ENCODE data around the gene TNK1.
"Not testable (repeated sequence)": the region's sequence is repeated elsewhere in the genome, so short reads cannot be mapped to it uniquely, and the experiment has no call there.

Gene TNK1

DNA sequence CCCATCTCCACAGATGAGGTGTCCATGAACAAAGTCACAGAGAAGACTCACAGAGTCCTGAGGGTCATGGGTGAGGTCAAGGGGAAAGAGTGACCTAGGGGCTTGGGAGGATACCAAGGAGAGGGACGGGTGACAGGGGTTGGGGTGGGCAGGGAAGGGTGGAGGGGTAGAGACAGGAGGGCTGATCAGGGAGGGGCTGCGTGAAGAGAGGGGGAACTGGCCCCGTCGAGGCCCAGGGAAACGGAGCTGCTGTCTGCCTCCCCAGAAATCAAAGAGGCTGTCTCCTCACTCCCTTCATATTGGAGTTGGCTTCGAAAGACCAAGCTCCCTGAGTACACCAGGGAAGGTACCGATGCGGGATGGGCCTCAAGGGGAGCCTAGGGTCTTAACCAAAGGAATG lies 25.3 kb upstream of the TNK1 start:
- DNase-seq (ENCODE audit: low read depth) = no peak

DNA sequence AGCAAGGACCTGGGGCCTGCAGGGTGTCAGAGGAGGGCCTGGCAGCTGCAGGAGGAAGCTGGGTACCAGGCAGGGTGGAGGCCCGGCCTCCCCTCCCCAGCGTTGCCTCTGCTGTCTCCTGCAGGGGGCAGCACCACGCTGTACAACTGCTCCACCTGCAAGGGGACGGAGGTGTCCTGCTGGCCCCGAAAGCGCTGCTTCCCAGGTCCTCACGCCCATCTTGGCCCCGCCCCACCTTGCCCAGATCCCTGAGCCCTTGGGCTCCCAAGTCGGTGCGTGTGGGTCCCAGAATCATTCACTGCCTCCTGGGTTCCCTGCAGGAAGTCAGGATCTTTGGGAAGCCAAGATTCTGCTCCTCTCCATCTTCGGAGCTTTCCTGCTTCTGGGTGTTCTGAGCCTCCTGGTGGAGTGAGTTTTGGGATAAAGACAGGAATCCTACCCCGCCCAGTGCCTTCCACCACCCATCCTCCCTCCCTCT lies 24.8 kb upstream of the TNK1 start:
- DNase-seq (ENCODE audit: low read depth) = peak; percentile 74

- no peak for DNase-seq (ENCODE audit: low read depth)
These were observed 24.1 kb upstream of the TNK1 start for GRCh38 chr17:7356756-7357155.

DNA sequence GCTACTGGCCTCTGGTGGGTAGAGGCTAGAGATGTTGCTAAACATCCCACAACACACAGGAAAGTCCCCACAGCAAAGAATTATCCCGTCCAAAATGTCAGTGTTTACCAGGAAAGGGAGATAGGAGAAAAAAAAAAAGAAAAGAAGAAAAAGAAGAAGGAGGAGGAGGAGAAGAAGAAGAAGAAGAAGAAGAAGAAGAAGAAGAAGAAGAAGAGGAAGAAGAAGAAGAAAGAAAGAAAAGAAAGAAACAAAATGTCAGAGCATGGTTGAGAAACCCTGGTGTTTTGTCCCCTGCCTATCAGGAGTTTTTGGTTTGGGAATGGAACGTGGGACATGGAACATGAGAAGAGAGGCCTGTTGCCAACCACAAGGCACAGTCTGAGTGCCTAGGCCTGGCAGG lies 23.5 kb upstream of the TNK1 start:
- DNase-seq (ENCODE audit: low read depth) = no peak

GRCh38 chr17:7361906-7362305 lies 19.0 kb upstream of the TNK1 start:
- no peak for DNase-seq (ENCODE audit: low read depth)

DNA sequence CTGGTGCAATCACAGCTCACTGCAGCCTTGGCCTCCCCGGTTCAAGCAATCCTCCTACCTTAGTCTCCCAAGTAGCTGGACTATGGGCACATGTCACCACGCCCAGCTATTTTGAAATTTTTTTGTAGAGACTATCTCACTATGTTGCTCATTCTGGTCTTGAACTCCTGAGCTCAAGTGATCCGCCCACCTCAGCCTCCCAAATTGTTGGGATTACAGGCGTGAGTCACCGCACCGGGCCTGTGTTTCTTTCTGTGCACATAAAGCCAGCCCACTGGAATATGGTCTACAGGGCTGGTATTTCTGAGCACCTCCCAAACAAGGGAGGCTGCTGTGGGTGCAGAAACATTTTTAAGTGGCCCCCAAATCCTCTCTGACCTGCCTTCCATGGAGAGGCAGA lies 17.6 kb upstream of the TNK1 start:
- no peak for DNase-seq (ENCODE audit: low read depth)

DNA sequence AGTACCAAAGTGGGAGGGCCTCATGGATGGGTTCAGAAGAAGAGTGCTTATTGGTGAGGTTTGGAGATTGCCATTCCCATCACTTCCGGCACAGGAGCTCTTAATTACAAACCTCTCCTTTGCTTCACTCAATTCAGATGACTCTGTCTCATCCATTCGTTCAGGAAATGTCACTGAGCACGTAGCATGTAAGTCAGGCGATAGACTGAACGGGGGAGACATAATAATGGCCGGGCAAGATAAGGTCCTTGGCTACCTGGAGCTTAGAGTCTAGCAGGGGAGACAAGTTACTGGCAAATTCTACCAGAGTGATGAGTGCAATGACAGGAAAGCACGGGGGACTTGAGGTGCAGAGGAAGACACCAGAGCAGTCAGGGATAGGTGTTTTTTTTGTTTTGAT lies 14.9 kb upstream of the TNK1 start:
- not testable (repeated sequence) for DNase-seq (ENCODE audit: low read depth)

- no peak for DNase-seq (ENCODE audit: low read depth)
These were observed 13.8 kb upstream of the TNK1 start for GRCh38 chr17:7367083-7367482.

GRCh38 chr17:7367918-7368598 lies 12.8 kb upstream of the TNK1 start:
- no peak for DNase-seq (ENCODE audit: low read depth)

DNA sequence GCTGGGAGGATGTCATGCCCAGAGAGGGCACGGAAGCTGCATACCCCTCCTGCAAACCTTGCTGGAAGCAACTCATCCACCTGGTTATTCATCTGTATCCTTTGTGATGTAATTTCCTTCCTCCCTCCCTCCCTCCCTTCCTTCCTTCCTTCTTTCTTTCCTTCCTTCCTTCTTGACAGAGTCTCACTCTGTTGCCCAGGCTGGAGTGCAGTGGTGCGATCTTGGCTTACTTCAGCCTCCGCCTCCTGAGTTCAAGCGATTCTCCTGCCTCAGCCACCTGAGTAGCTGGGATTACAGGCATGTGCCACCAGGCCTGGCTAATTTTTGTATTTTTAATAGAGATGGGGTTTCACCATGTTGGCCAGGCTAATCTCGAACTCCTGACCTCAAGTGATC lies 12.3 kb upstream of the TNK1 start:
- DNase-seq (ENCODE audit: low read depth) = not testable (repeated sequence)

DNA sequence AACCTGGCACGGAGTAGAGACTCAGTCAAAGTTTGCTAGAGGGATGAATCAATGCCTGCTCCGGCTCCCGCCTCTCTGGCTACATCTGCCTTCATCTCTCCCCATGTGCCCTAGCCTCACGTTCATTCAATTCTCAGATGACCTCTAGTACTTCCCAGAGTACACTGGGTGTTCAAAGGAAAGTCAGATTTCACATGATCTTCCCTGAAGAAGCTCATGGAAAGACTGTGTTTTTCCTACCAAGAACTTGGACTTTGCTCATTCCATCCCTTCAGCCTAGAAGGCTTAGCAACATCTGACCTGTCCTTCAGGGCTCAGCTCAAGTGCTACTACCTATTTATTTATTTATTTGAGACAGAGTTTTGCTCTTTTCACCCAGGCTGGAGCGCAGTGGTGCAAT lies 11.1 kb upstream of the TNK1 start:
- no peak for DNase-seq (ENCODE audit: low read depth)

DNA sequence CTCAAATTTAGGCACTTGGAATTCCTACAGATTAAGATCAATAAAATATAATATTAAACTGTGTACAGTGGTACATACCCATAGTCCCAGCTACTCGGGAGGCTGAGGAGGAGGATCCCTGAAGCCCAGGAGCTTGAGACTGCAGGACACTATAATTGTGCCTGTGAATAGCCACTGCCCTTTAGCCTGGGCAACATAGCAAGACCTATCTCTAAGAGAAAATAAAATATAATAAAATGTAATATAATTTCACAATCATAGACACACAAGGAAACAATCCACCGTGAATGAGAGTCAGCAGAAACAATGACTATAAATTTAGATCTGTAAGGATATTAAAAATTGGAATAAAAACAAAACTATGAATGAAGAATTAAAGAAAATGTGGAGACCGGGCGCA lies 10.0 kb upstream of the TNK1 start:
- no peak for DNase-seq (ENCODE audit: low read depth)

DNA sequence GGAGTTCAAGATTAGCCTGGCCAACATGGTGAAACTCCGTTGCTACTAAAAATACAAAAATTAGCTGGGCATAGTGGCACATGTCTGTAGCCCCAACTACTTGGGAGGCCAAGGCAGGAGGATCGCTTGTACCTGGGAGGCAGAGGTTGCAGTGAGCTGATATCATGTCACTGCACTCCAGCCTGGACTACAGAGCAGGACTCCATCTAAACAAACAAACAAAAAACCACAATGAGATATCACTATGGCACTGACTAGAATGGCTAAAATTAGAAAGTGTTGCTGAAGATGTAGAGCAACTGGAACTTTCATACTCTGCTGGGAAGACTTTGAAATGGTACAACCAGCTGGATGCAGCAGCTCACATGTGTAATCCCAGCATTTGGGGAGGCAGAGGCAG lies 6.5 kb upstream of the TNK1 start:
- no peak for DNase-seq (ENCODE audit: low read depth)

DNA sequence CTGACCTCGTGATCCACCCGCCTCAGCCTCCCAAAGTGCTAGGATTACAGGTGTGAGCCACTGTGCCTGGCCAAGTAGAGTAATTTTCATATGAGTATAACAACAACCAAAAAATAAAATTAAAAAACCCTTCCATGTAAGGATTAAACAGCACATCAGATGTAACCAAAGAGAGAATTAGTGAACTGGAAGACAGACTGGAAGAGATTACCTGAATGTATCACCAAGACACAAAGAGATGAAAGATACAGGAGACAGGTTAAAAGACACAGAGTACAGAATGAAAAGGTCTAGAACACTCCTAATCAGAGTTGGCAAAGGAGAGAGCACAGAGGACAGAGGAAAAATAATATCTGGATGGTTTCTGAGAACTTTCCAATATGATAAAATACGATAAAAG lies 1.8 kb upstream of the TNK1 start:
- DNase-seq (ENCODE audit: low read depth) = no peak

DNA sequence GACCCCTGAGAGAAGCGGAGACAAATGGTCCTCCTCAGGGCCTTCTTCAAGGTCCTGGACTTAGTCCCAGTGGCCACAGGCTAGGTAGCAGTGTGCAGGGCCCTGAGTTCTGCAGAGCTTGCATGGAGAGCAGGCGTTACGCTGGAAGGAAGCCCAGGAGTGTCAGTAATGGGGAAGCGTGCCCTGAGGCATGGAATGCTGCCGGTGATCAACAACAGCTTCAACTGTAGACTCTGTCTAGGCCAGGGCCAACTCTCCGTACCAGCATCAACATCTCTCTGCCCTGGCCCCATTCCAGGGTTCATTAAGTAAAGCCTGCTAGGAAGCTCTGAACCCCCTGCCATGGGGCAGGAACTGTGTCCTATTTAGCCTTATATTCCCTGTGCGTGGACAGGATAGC lies 568 bp upstream of the TNK1 start:
- DNase-seq (ENCODE audit: low read depth) = no peak

DNA sequence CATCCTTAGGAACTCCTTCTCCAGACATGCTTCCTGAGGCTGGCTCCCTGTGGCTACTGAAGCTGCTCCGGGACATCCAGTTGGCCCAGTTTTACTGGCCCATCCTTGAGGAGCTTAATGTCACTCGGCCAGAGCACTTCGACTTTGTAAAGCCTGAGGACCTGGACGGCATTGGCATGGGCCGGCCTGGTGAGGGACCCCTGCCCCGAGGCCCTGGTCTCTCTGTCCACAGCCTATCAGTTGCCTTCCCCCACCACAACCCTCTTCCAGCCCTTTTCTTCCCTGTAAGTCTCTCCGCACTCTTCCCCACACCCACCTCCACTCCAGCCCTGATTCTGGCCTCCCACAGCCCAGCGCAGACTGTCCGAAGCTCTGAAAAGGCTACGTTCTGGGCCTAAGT lies 2.0 kb downstream of the TNK1 start:
- no peak for DNase-seq (ENCODE audit: low read depth)

- no peak for DNase-seq (ENCODE audit: low read depth)
These were observed 2.5 kb downstream of the TNK1 start for GRCh38 chr17:7383371-7383741.

DNA sequence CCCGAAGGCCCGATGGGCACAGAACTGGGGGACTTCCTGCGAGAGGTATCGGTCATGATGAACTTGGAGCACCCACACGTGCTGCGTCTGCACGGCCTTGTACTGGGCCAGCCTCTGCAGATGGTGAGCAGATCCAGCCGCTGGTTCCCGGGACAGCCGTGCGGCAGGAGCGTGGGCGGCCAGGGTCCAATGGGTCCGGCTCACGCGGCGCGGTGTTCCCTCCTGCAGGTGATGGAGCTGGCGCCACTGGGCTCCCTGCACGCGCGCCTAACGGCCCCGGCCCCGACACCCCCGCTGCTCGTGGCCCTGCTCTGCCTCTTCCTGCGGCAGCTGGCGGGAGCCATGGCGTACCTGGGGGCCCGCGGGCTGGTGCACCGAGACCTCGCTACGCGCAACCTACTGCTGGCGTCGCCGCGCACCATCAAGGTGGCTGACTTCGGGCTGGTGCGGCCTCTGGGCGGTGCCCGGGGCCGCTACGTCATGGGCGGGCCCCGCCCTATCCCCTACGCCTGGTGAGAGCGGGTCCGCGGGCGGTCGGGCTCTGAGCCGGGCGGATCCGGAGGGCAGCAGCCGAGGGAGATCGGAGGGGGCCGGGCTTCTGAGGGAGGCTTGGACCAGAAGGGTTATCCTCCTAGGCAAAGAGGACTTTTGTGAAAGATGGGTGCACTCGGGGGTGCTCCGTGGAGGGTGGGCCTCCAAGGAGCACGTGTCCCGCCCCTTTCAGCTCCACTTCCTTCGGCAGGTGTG lies 3.0 kb downstream of the TNK1 start:
- peak; percentile 71 for DNase-seq (ENCODE audit: low read depth)

DNA sequence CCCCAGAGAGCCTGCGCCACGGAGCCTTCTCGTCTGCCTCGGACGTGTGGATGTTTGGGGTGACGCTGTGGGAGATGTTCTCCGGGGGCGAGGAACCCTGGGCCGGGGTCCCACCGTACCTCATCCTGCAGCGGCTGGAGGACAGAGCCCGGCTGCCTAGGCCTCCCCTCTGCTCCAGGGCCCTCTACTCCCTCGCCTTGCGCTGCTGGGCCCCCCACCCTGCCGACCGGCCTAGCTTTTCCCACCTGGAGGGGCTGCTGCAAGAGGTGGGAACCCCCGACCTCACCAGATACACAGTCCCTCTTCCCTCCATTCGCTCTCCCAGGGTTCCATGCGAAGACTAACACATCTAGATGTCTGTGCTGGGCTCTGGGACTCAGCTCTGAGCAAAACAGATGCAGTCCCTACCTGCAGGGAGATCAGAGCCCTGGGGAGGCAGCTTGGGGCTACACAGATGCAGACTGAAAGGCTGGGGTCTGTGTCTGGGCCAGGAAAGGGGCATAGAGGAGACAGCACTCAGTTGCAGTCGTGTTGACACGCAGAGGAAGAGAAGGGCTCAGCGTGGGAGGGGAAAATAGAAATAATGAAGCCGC lies 3.7 kb downstream of the TNK1 start:
- no peak for DNase-seq (ENCODE audit: low read depth)

- no peak for DNase-seq (ENCODE audit: low read depth)
These were observed 8.0 kb downstream of the TNK1 start for GRCh38 chr17:7388856-7389255.

DNA sequence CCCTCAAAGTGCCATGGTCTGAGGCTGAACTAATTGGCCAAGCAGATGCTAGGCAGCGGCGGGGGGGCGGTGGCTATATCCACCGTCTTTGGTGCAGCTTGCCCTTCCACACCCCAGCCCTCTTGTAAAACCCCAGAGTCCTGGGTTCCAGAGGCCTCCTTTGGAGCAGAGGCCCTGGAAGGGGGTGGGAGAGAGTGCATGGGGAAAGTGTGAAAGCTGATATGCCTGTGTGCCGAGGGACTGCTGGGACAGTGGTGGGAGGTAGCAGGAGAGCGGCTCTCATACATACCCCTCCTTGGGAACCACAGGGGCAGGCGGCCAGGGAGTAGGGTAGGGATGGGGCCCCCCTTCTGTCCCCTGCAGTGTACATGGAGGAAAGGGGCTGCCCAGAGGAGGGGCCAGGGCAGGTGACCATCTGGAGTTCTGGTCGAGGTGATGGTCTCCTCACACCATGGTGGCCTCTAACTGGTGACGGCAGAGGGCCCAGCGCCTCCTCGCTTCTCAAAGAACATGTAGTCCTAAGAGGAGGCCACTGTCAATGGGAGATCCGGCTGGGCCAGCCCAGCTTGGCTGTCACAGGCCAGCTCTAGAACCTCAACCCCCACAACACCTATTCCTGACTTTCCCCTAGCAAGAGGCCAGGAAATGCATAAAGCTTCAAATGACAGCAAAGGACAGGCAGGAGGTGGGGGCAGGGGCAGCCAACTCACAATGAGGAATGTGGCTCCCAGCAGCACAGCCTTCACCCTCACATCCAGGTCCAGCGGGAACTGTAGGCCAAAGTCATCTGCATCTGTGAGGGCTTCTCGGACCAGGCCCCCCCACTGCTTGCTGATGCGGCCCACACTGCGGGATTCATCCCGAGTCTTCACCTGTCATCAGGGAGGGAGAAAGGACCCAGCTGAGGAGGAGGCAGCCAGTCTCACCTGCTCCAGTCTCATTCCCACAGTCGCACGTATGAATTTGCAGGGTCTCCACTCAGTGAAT lies 9.3 kb downstream of the TNK1 start:
- DNase-seq (ENCODE audit: low read depth) = no peak

GRCh38 chr17:7391307-7391706 lies 10.4 kb downstream of the TNK1 start:
- no peak for DNase-seq (ENCODE audit: low read depth)
